GM18508 (cell line): ENCODE measurements around the gene ATP13A3.

Experiments
- ATAC-seq: cut with Tn5 transposase; IDR thresholded peaks from one replicate; pipeline ENCODE4 v1.9.1; 2021; ENCODE audit warnings: moderate number of reproducible peaks; ENCODE audit not compliant: insufficient read depth, unreplicated experiment

The ATP13A3 gene

GRCh38 chr3:194481525-194482195, 5.1 kb downstream of the ATP13A3 start:
- no peak for ATAC-seq

- no peak for ATAC-seq
These were observed 5.7 kb downstream of the ATP13A3 start for GRCh38 chr3:194481103-194481502.

GRCh38 chr3:194476784-194477183, 10.0 kb downstream of the ATP13A3 start:
- no peak for ATAC-seq

- no peak for ATAC-seq
These were observed 10.8 kb downstream of the ATP13A3 start for GRCh38 chr3:194475978-194476377.

GRCh38 chr3:194475138-194475932, 11.5 kb downstream of the ATP13A3 start:
- ATAC-seq, result no peak

GRCh38 chr3:194474675-194475074, 12.1 kb downstream of the ATP13A3 start:
- ATAC-seq, result no peak

GRCh38 chr3:194472290-194472920, 14.4 kb downstream of the ATP13A3 start:
- no peak for ATAC-seq

GRCh38 chr3:194471863-194472262, 14.9 kb downstream of the ATP13A3 start:
- no peak for ATAC-seq

- ATAC-seq, result no peak
These were observed 16.2 kb downstream of the ATP13A3 start for GRCh38 chr3:194470615-194471014.

- ATAC-seq, result no peak
These were observed 16.8 kb downstream of the ATP13A3 start for GRCh38 chr3:194469977-194470376.

- ATAC-seq, result no peak
These were observed 18.7 kb downstream of the ATP13A3 start for GRCh38 chr3:194468086-194468485.

- no peak for ATAC-seq
These were observed 19.9 kb downstream of the ATP13A3 start for GRCh38 chr3:194466761-194467356.

- ATAC-seq, result no peak
These were observed 20.8 kb downstream of the ATP13A3 start for GRCh38 chr3:194465920-194466570.

GRCh38 chr3:194465246-194465645, 21.6 kb downstream of the ATP13A3 start:
- ATAC-seq, result no peak

- no peak for ATAC-seq
These were observed 22.1 kb downstream of the ATP13A3 start for GRCh38 chr3:194464692-194465091.

- no peak for ATAC-seq
These were observed 23.9 kb downstream of the ATP13A3 start for GRCh38 chr3:194462936-194463335.

GRCh38 chr3:194460566-194460965, 26.2 kb downstream of the ATP13A3 start:
- no peak for ATAC-seq

- no peak for ATAC-seq
These were observed 28.7 kb downstream of the ATP13A3 start for GRCh38 chr3:194458131-194458530.

GRCh38 chr3:194455481-194455880, 31.3 kb downstream of the ATP13A3 start:
- ATAC-seq, result no peak

- ATAC-seq, result no peak
These were observed 36.5 kb downstream of the ATP13A3 start for GRCh38 chr3:194450341-194450740.
